K562 (cell line): Measurements from ENCODE around the gene ZBTB42. TPM values are rescaled to one million over a fixed set of nuclear protein-coding genes. Genes with fewer than 3 reads are reported as not detected.

Experiments
- ARID1B ChIP-seq: fragments of 450-650 bp; IDR thresholded peaks from 2 replicates; pipeline ENCODE4 v1.6.1; 2016; ENCODE audit warnings: antibody characterized with exemption, mild to moderate bottlenecking, inconsistent platforms
- C11orf30 ChIP-seq: fragments of 450-650 bp; IDR thresholded peaks from 2 replicates; pipeline ENCODE4 v1.6.1; 2016; ENCODE audit warnings: low read depth, mild to moderate bottlenecking
- CTBP1 ChIP-seq: fragments of 450-650 bp; IDR thresholded peaks from 2 replicates; pipeline ENCODE4 v1.6.1; 2016; ENCODE audit warnings: borderline replicate concordance
- DPF2 ChIP-seq: fragments of 450-650 bp; IDR thresholded peaks from 2 replicates; pipeline ENCODE4 v1.6.1; 2016
- ELF4 ChIP-seq: fragments of 450-650 bp; formaldehyde crosslinking; IDR thresholded peaks from 2 replicates; pipeline ENCODE4 v1.4.0; 2022; ENCODE audit warnings: missing genetic modification characterization
- KDM1A ChIP-seq, 2 experiments: fragments of 450-650 bp; IDR thresholded peaks; 2 replicates each; pipeline ENCODE4 v1.6.1; 2016; ENCODE audit warnings: mild to moderate bottlenecking in 2 of 2
- KLF16 ChIP-seq: IDR thresholded peaks from 2 replicates; pipeline ENCODE4 v1.6.1; 2016; ENCODE audit warnings: antibody characterized with exemption
- MEF2A ChIP-seq: IDR thresholded peaks from 2 replicates; pipeline ENCODE4 v1.6.1; 2011; ENCODE audit warnings: low read depth, mild to moderate bottlenecking, low read length, moderate library complexity; ENCODE audit not compliant: control insufficient read depth
- MEIS2 ChIP-seq: fragments of 450-650 bp; IDR thresholded peaks from 2 replicates; pipeline ENCODE4 v1.6.1; 2014; ENCODE audit warnings: mild to moderate bottlenecking; ENCODE audit not compliant: partially characterized antibody
- NRF1 ChIP-seq, 2 experiments: fragments of 450-650 bp; IDR thresholded peaks in 1 of 2; conservative IDR thresholded peaks in 1 of 2; 2 replicates each; pipeline ENCODE4 v1.6.1; 2014; ENCODE audit warnings: mild to moderate bottlenecking in 2 of 2
- POLR2G ChIP-seq: fragments of 200-400 bp; formaldehyde crosslinking; IDR thresholded peaks from 2 replicates; pipeline ENCODE4 v1.6.1; 2017; ENCODE audit warnings: low read depth, mild to moderate bottlenecking, antibody characterized with exemption, low read length, moderate library complexity
- RFX1 ChIP-seq: fragments of 450-650 bp; IDR thresholded peaks from 2 replicates; pipeline ENCODE4 v1.6.1; 2016; ENCODE audit warnings: mild to moderate bottlenecking, moderate library complexity
- SIRT6 ChIP-seq: IDR thresholded peaks from one replicate; pipeline ENCODE4 v1.6.1; 2012; ENCODE audit warnings: low read depth, mild to moderate bottlenecking, control low read depth, inconsistent platforms, low read length, moderate library complexity
- TEAD1 ChIP-seq, 2 experiments: fragments of 450-650 bp in 1 of 2; sonication (generic) in 1 of 2; formaldehyde crosslinking; IDR thresholded peaks; 2 replicates each; pipeline versions ENCODE4 v1.4.0 to v1.8.0; 2020 to 2022; ENCODE audit warnings: mild to moderate bottlenecking in 2 of 2, missing genetic modification reagents in 1 of 2
- TOE1 ChIP-seq, 2 experiments: fragments of 450-650 bp in 1 of 2; sonication (generic) in 1 of 2; formaldehyde crosslinking in 1 of 2; IDR thresholded peaks; 2 replicates each; pipeline versions ENCODE4 v1.7.1 to v1.8.0; 2016 to 2022; ENCODE audit warnings: borderline replicate concordance in 2 of 2, mild to moderate bottlenecking in 2 of 2, antibody characterized with exemption in 1 of 2, inconsistent platforms in 1 of 2, low read depth in 1 of 2, missing genetic modification reagents in 1 of 2, moderate library complexity in 1 of 2
- YY1 ChIP-seq, 3 experiments: IDR thresholded peaks; 2 replicates each; pipeline ENCODE4 v1.6.1; 2011; ENCODE audit warnings: low read length in 2 of 3, mild to moderate bottlenecking in 2 of 3, moderate library complexity in 2 of 3, borderline replicate concordance in 1 of 3, control low read depth in 1 of 3, low read depth in 1 of 3; ENCODE audit not compliant: insufficient read depth in 3 of 3, insufficient replicate concordance in 2 of 3, control insufficient read depth in 1 of 3, insufficient read length in 1 of 3; ENCODE audit errors: extremely low read depth in 1 of 3
- ZBTB7A ChIP-seq: IDR thresholded peaks from 2 replicates; pipeline ENCODE4 v1.6.1; 2011; ENCODE audit warnings: low read depth, mild to moderate bottlenecking, low read length, moderate library complexity, borderline replicate concordance; ENCODE audit not compliant: control insufficient read depth
- ZFX ChIP-seq: sonication (generic); formaldehyde crosslinking; IDR thresholded peaks from 2 replicates; pipeline ENCODE4 v1.8.0; 2022; ENCODE audit warnings: mild to moderate bottlenecking, missing genetic modification reagents, moderate library complexity
- ZNF224 ChIP-seq: sonication (generic); formaldehyde crosslinking; IDR thresholded peaks from 2 replicates; pipeline ENCODE4 v1.8.0; 2022; ENCODE audit warnings: mild to moderate bottlenecking, missing genetic modification reagents
- ZNF717 ChIP-seq: fragments of 250-450 bp; sonication (Bioruptor Pico); IDR thresholded peaks from 2 replicates; pipeline ENCODE4 v1.5.0; 2021
- polyA plus RNA-seq, 8 experiments: library from polyadenylated mRNA; depleted of rRNA in 4 of 8; stranded (reverse) in 5 of 8; unstranded in 3 of 8; fragments of >200 nt; fragmentation: Nextera tagmentation in 2 of 8; fragmentation: Illumina TruSeq in 1 of 8; extraction: Ambion mirVana in 2 of 8; extraction: Trizol in 1 of 8; gene quantifications; 2 replicates each; pipeline versions ENCODE4 v1.2.1 to v1.2.3, GENCODE V29; 2011 to 2014; ENCODE audit warnings: inconsistent platforms in 1 of 8, missing spikeins in 1 of 8
- total RNA-seq, 7 experiments: library from RNA; depleted of rRNA in 6 of 7; stranded (reverse); fragments of >200 nt in 6 of 7; fragmentation: Illumina TruSeq in 2 of 7; extraction: Trizol in 2 of 7; gene quantifications; 2 replicates each; pipeline versions ENCODE4 v1.2.1 to v1.2.3, GENCODE V29; 2011 to 2021; ENCODE audit warnings: low replicate concordance in 1 of 7
- TF ChIP-seq, protein P1 (sequence below): fragments of 450-650 bp; formaldehyde crosslinking; IDR thresholded peaks from 2 replicates; pipeline ENCODE4 v1.4.0; 2020; ENCODE audit warnings: mild to moderate bottlenecking, moderate library complexity
- TF ChIP-seq, protein P2 (sequence below): fragments of 450-650 bp; conservative IDR thresholded peaks from 2 replicates; pipeline ENCODE4 v1.6.1; 2016; ENCODE audit warnings: missing genetic modification characterization, low read depth, mild to moderate bottlenecking, missing compliant biosample characterization, moderate library complexity
- TF ChIP-seq, protein P3 (sequence below): sonication (generic); formaldehyde crosslinking; IDR thresholded peaks from 2 replicates; pipeline ENCODE4 v1.8.0; 2022; ENCODE audit warnings: mild to moderate bottlenecking, missing genetic modification reagents

Gene ZBTB42
- total and polyA plus RNA-seq, 9 of the 15 experiments (the other 6 are each of a cell fraction or from before 2014, with no cell fraction given) = 0.03 to 8.5 (median 2.4) TPM

DNA sequence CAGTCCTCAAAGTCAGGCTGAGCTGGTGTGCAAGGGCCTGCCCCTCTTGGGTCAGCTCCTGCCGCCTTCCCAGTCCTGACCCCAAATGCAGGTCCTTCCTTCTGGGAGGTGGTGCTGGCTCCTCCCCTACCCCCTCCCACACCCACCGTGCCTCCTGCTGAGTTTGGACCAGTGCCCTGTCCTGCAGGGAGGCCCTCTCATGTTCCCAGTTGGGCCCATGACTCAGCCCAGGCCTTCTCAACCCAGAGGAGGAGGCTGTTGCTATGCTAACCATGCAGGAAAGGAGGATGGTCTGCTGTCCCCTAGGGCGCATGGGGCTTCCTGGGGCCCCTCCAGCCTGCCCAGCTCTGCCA, 4.4 kb downstream of the ZBTB42 start (continued):
- TF ChIP-seq, protein P1, sequence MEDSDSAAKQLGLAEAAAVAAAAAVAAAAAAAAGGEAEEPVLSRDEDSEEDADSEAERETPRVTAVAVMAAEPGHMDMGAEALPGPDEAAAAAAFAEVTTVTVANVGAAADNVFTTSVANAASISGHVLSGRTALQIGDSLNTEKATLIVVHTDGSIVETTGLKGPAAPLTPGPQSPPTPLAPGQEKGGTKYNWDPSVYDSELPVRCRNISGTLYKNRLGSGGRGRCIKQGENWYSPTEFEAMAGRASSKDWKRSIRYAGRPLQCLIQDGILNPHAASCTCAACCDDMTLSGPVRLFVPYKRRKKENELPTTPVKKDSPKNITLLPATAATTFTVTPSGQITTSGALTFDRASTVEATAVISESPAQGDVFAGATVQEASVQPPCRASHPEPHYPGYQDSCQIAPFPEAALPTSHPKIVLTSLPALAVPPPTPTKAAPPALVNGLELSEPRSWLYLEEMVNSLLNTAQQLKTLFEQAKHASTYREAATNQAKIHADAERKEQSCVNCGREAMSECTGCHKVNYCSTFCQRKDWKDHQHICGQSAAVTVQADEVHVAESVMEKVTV (CRISPR knock-in tag) = no peak
- peak; percentile 24 to 39; a peak in 1 of 4 replicates for TF ChIP-seq KDM1A (IDR thresholded peaks at IDR 0.05)
- no peak for TF ChIP-seq TOE1 (IDR thresholded peaks at IDR 0.05; ENCODE audit: borderline replicate concordance)
- no peak for TF ChIP-seq TOE1 (CRISPR knock-in tag; IDR thresholded peaks at IDR 0.05; ENCODE audit: borderline replicate concordance, low read depth)
- no peak for TF ChIP-seq ZNF717 (CRISPR knock-in tag)
- TF ChIP-seq, protein P2, sequence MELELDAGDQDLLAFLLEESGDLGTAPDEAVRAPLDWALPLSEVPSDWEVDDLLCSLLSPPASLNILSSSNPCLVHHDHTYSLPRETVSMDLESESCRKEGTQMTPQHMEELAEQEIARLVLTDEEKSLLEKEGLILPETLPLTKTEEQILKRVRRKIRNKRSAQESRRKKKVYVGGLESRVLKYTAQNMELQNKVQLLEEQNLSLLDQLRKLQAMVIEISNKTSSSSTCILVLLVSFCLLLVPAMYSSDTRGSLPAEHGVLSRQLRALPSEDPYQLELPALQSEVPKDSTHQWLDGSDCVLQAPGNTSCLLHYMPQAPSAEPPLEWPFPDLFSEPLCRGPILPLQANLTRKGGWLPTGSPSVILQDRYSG = no peak
- TF ChIP-seq ZBTB7A = peak; percentile 36; the same call in 1 of the 2 replicates
- peak; percentile 48 for TF ChIP-seq POLR2G
- peak; percentile 94 for TF ChIP-seq MEF2A
- peak; percentile 34 for TF ChIP-seq ARID1B
- peak; percentile 46 for TF ChIP-seq DPF2
- TF ChIP-seq KLF16 = no peak
- TF ChIP-seq ELF4 (CRISPR knock-in tag) = no peak
- TF ChIP-seq CTBP1 = peak; percentile 73
- peak; percentile 46; the same call in 1 of the 2 replicates for TF ChIP-seq C11orf30
- peak; percentile 18; the same call in 1 of the 2 replicates for TF ChIP-seq ZFX (CRISPR knock-in tag)
- TF ChIP-seq RFX1 = peak; percentile 82
- no peak for TF ChIP-seq MEIS2
- TF ChIP-seq, protein P3, sequence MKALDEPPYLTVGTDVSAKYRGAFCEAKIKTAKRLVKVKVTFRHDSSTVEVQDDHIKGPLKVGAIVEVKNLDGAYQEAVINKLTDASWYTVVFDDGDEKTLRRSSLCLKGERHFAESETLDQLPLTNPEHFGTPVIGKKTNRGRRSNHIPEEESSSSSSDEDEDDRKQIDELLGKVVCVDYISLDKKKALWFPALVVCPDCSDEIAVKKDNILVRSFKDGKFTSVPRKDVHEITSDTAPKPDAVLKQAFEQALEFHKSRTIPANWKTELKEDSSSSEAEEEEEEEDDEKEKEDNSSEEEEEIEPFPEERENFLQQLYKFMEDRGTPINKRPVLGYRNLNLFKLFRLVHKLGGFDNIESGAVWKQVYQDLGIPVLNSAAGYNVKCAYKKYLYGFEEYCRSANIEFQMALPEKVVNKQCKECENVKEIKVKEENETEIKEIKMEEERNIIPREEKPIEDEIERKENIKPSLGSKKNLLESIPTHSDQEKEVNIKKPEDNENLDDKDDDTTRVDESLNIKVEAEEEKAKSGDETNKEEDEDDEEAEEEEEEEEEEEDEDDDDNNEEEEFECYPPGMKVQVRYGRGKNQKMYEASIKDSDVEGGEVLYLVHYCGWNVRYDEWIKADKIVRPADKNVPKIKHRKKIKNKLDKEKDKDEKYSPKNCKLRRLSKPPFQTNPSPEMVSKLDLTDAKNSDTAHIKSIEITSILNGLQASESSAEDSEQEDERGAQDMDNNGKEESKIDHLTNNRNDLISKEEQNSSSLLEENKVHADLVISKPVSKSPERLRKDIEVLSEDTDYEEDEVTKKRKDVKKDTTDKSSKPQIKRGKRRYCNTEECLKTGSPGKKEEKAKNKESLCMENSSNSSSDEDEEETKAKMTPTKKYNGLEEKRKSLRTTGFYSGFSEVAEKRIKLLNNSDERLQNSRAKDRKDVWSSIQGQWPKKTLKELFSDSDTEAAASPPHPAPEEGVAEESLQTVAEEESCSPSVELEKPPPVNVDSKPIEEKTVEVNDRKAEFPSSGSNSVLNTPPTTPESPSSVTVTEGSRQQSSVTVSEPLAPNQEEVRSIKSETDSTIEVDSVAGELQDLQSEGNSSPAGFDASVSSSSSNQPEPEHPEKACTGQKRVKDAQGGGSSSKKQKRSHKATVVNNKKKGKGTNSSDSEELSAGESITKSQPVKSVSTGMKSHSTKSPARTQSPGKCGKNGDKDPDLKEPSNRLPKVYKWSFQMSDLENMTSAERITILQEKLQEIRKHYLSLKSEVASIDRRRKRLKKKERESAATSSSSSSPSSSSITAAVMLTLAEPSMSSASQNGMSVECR = no peak
- no peak for TF ChIP-seq NRF1 (conservative IDR thresholded peaks at IDR 0.05 in 1 of 2, IDR thresholded peaks at IDR 0.05 in 1 of 2)
- no peak for TF ChIP-seq SIRT6
- TF ChIP-seq ZNF224 (CRISPR knock-in tag) = no peak
- peak in 1 of 3 experiments; percentile 8 for TF ChIP-seq YY1 (IDR thresholded peaks at IDR 0.05; ENCODE audit: borderline replicate concordance in 1 of 3, control insufficient read depth in 1 of 3, extremely low read depth in 1 of 3, insufficient read depth in 3 of 3, insufficient read length in 1 of 3, insufficient replicate concordance in 2 of 3, low read depth in 1 of 3, low read length in 2 of 3)
- no peak for TF ChIP-seq TEAD1 (CRISPR knock-in tag; IDR thresholded peaks at IDR 0.05)
